ENCODE data around the gene MLX.

- no peak for TF ChIP-seq CTCF (conservative IDR thresholded peaks at IDR 0.05; ENCODE audit: low read length)
- no peak for TF ChIP-seq EZH2phosphoT487 (IDR thresholded peaks at IDR 0.05; ENCODE audit: borderline replicate concordance)
These were observed 37.8 kb upstream of the MLX start for GRCh38 chr17:42529061-42529460.
